HG03469 (cell line): ENCODE measurements around the gene MTHFD2L.
"Not testable (repeated sequence)": the region's sequence is repeated elsewhere in the genome, so short reads cannot be mapped to it uniquely, and the experiment has no call there.

ENCODE experiments used
- ATAC-seq: cut with Tn5 transposase; IDR thresholded peaks from one replicate; pipeline ENCODE4 v1.9.1; 2021; ENCODE audit warnings: mild to moderate bottlenecking, moderate library complexity, moderate number of reproducible peaks; ENCODE audit not compliant: unreplicated experiment

MTHFD2L gene

DNA sequence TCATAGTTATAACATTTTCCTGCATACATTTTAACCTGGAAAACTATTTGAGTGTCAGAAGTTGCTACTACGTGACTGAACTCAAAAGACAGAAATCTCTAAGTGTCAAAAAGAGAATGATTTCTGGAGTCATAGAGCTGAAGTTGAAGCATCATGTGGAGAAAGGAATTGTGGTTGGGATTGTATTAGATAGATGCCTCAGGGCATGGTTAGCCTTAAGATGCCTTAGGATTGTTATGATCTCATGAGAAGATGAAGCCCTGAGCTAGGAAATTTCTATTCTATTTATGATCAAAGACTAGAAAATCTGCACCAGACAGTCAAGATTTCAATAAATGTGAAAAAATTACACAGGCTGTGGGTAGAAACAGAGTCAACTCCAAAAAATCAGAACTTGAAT is 170.6 kb downstream of the MTHFD2L start:
- ATAC-seq, result no peak

DNA sequence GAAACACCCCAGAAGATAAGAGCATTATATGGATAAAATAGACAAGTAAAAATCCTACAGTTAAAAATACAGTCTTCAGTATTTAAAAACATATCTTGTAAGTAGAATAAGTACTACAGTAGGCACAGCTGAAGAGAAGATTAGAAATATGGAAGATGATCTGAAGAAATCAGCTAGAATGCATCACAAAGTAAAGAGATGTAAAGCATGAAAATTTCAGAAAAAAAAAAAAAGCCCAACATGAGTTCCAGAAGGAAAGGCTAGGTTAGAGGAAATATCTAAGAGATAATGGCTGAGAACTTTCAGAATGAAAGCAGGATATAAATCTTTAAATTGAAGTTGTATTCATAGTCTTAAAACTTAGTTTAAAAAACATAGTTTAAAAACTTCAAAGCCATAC is 171.4 kb downstream of the MTHFD2L start:
- no peak for ATAC-seq

DNA sequence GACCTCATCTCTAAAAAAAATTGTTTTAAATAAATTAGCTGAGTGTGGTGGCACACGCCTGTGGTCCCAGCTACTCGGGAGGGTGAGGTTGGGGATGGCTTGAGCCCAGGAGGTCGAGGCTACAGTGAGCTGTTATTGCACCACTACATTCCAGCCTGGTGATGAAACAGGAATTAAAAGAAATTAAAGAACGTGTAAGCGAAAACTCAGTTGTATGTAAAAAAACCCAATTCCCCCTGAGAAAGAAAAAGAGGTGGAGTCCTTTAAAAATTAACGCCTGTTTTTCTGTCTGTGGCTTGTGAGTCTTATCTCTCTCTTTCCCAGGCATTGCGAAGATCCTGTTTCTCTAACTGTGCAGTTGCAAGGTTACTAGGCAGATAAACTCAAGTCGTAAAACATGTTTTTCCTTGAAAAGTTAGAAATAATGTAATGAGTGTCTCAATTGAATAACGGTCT is 172.4 kb downstream of the MTHFD2L start:
- no peak for ATAC-seq

DNA sequence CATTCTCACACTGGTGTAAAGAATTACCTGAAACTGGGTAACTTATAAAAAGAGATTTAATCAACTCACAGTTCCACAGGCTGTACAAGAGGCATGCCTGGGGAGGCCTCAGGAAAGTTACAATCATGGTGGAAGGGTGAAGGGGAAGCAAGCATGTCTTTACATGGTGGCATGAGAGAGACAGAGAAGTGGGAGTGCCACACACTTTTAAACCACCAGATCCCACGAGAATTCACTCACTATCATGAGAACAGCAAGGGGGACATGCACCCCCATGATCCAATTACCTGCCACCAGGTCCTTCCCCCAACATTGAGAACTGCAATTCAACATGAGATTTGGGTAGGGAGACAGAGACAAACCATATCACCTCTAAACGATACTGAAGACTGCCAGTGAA is 173.3 kb downstream of the MTHFD2L start:
- ATAC-seq, result no peak

DNA sequence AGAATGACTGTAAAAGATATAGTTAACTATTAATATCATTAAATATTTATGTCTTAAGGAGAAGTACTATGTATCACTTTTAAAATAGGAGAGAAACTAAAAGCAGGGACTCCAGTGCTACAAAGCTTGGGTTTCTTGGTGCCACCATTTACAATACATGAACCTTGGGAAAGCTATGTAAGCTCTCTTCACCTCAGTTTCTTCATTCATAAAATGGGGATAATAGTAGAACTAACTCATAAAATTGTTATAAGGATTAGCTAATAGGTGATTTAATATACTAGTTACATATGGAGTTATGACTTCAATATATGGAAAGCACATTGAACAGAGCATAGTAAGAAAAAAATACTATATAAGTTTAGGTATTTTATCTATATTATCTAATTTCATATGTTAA is 174.0 kb downstream of the MTHFD2L start:
- ATAC-seq, result no peak

DNA sequence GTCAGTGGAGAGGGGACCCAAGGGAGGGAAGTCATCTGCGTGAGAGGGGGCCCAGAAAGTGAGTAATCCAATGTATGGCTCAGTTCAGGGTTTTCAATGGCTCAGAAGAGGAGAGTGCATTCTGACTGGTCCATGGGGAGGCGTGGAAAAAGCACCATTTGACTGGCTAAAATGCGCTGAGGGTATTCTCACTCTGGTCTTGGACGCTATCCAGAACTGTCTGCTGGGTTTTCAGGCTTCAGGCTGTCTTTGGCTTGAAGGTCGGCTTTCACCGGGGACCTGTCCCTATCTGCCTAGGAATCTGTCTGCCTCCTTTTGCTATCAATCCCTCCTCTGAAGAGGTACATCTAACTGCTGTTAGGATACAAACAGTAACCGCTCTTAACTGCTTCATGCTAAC is 176.7 kb downstream of the MTHFD2L start:
- no peak for ATAC-seq

DNA sequence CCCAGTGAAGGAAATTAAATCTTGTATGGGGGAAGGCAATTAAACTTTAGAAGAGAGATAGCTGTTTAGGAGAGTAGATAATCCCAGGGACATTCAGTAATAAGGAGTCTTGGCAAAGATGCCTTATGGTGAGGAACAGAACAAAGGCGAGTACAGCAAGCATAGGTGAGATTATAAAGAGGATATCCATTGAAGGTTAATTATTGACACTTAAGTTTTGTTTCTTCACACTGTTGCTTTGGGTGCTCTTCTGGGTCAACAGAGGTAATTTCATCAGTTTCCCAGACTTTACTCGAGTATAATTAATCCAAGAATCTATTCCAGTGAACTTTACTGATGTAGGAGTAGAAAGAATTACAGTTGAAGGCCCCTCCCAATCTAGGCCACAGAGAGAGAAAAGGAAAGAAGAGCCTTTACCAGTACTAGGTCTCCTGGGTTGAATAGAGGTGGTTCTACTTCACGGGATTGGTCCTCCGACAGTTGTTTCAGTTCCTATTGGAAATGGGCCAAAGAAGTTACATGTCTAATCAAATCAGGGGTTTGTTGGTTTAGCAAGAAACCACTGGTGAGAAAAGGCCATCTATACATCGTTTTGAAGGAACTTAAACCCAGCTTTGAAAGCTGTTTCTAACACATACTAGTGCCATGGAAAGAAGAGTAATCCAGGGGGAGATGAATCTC is 177.6 kb downstream of the MTHFD2L start:
- peak; percentile 86 for ATAC-seq

DNA sequence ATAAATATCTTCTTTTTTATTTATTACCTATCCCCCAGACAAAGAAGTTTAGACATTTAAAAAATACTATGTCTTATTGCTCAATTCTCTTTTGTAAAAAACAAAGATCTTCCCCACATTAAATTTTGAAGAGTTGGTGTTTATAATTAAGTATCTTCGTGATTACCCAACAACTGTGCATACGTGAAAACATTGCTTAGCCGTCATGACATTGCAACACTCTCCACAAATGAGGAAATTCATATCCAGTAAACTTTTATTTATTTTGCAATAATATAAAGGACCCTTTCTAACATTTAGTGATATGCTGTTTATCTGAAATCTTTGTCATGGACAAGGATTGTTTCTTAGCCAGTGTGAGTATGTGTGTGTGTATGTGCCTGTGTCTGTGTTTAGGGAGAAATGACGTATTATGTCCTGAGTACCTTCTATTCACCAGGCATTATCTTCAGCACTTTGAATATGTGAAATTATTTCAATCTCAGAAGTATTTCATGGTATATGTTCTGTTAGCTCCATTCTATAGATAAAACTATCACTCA is 180.9 kb downstream of the MTHFD2L start:
- ATAC-seq, result no peak

DNA sequence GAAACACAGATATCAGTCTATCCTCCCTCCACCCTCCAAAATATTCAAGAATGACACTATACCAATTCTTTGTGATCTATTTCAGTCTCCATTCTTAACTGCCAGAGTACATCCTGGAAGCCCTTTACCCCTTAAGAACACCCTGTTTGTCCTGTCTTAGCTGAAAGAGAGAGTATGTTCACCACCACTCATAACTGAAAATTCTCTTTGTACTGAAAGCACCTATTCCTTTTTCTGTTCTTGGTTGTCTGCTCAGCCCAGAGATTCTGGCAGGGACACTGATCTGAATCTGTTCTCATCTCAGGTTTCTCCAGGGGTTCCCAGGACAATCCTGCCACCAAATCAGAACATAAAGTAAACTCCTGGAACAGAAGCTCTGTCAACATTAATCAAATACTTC is 181.6 kb downstream of the MTHFD2L start:
- ATAC-seq, result no peak

DNA sequence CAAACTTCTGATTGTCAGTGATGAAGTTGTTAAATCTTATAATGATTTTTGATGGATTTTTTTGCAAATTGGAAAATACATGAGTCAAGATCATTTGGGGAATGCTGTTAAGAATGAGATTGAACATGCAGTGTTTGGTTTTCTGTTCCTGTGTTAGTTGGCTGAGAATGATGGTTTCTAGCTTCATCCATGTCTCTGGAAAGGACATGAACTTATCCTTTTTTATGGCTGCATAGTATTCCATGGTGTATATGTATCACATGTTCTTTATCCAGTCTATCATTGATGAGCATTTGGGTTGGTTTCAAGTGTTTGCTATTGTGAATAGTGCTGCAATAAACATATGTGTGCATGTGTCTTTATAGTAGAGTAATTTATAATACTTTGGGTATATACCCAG is 182.5 kb downstream of the MTHFD2L start:
- not testable (repeated sequence) for ATAC-seq

DNA sequence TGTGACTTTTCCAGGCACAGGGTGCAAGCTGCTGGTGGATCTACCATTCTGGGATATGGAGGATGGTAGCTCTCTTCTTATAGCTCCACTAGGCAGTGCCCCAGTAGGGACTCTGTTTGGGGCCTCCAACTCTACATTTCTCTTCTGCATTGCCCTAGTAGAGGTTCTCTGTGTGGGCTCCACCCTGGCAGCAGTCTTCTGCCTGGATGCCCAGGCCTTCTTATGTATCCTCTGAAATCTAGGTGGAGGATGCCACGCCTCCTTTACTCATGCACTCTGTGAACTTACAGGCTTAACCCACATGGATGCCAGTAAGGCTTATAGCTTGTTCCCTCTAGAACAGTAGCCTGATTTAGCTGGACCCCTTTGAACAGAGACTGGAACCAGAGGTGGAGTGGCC is 186.1 kb downstream of the MTHFD2L start:
- no peak for ATAC-seq
